ENCODE results near the gene LSMEM2.

DNA sequence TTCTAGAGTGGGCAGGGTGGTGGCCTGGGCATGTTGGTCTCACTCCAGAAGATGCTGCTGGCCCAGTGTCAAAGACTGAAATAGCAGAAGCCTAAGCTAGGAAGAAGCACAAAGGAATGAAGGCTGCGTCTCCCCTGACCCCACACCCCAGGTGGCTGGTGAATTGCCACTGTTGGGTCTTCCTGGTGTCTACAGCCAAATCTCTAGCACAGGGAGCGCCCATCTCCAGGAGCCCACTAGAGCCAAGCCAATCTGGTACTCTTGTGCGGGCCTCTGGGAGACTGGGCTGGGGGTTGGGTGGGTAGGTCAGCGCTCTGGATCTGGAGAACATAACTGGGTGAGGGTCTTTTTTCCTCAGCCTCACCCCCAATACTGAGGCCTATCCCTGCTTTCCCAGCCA, 48.2 kb downstream of the LSMEM2 start:
- TF ChIP-seq, protein P1, sequence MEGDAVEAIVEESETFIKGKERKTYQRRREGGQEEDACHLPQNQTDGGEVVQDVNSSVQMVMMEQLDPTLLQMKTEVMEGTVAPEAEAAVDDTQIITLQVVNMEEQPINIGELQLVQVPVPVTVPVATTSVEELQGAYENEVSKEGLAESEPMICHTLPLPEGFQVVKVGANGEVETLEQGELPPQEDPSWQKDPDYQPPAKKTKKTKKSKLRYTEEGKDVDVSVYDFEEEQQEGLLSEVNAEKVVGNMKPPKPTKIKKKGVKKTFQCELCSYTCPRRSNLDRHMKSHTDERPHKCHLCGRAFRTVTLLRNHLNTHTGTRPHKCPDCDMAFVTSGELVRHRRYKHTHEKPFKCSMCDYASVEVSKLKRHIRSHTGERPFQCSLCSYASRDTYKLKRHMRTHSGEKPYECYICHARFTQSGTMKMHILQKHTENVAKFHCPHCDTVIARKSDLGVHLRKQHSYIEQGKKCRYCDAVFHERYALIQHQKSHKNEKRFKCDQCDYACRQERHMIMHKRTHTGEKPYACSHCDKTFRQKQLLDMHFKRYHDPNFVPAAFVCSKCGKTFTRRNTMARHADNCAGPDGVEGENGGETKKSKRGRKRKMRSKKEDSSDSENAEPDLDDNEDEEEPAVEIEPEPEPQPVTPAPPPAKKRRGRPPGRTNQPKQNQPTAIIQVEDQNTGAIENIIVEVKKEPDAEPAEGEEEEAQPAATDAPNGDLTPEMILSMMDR (optimal IDR thresholded peaks at IDR 0.05 in 1 of 3, IDR thresholded peaks at IDR 0.05 in 1 of 3, conservative IDR thresholded peaks at IDR 0.05 in 1 of 3; ENCODE audit: extremely low read depth in 1 of 3, insufficient read depth in 2 of 3, low read length in 3 of 3), result no peak
- TF ChIP-seq EZH2 (IDR thresholded peaks at IDR 0.05; ENCODE audit: low read length), result no peak

All from keratinocyte (primary cell).